ENCODE measurements around the gene TBC1D16.

The TBC1D16 gene

GRCh38 chr17:79989106-79989835 lies 46.4 kb downstream of the TBC1D16 start:
- no peak for DNase-seq (ENCODE audit: low read depth in 2 of 2)

- DNase-seq (ENCODE audit: low read depth in 2 of 2), result no peak
These were observed 47.3 kb downstream of the TBC1D16 start for GRCh38 chr17:79988185-79988971.

- no peak for DNase-seq (ENCODE audit: low read depth in 2 of 2)
These were observed 47.8 kb downstream of the TBC1D16 start for GRCh38 chr17:79987935-79988184.

- no peak for DNase-seq (ENCODE audit: low read depth in 2 of 2)
These were observed 48.3 kb downstream of the TBC1D16 start for GRCh38 chr17:79987187-79987934.

GRCh38 chr17:79986411-79987186 lies 49.1 kb downstream of the TBC1D16 start:
- no peak for DNase-seq (ENCODE audit: low read depth in 2 of 2)

GRCh38 chr17:79985943-79986391 lies 49.7 kb downstream of the TBC1D16 start:
- DNase-seq (ENCODE audit: low read depth in 2 of 2), result no peak

- no peak for DNase-seq (ENCODE audit: low read depth in 2 of 2)
These were observed 50.2 kb downstream of the TBC1D16 start for GRCh38 chr17:79985361-79985942.

GRCh38 chr17:79984877-79985276 lies 50.8 kb downstream of the TBC1D16 start:
- no peak for DNase-seq (ENCODE audit: low read depth in 2 of 2)

GRCh38 chr17:79984045-79984840 lies 51.4 kb downstream of the TBC1D16 start:
- no peak for DNase-seq (ENCODE audit: low read depth in 2 of 2)

- DNase-seq (ENCODE audit: low read depth in 2 of 2), result no peak
These were observed 52.2 kb downstream of the TBC1D16 start for GRCh38 chr17:79983456-79983855.

- DNase-seq (ENCODE audit: low read depth in 2 of 2), result no peak
These were observed 52.7 kb downstream of the TBC1D16 start for GRCh38 chr17:79982986-79983385.

GRCh38 chr17:79981661-79982101 lies 54.0 kb downstream of the TBC1D16 start:
- DNase-seq (ENCODE audit: low read depth in 2 of 2), result no peak

GRCh38 chr17:79981090-79981489 lies 54.6 kb downstream of the TBC1D16 start:
- DNase-seq (ENCODE audit: low read depth in 2 of 2), result no peak

GRCh38 chr17:79980246-79981043 lies 55.2 kb downstream of the TBC1D16 start:
- DNase-seq (ENCODE audit: low read depth in 2 of 2), result no peak

GRCh38 chr17:79979816-79980215 lies 55.9 kb downstream of the TBC1D16 start:
- DNase-seq (ENCODE audit: low read depth in 2 of 2), result no peak

- no peak for DNase-seq (ENCODE audit: low read depth in 2 of 2)
These were observed 56.4 kb downstream of the TBC1D16 start for GRCh38 chr17:79979221-79979741.

- no peak for DNase-seq (ENCODE audit: low read depth in 2 of 2)
These were observed 57.2 kb downstream of the TBC1D16 start for GRCh38 chr17:79978548-79978855.

GRCh38 chr17:79977708-79978547 lies 57.7 kb downstream of the TBC1D16 start:
- no peak for DNase-seq (ENCODE audit: low read depth in 2 of 2)

GRCh38 chr17:79977161-79977631 lies 58.5 kb downstream of the TBC1D16 start:
- DNase-seq (ENCODE audit: low read depth in 2 of 2), result no peak
